K562 (cell line): ENCODE measurements around the gene ELF2. TPM values are rescaled to one million over a fixed set of nuclear protein-coding genes. Genes with fewer than 3 reads are reported as not detected.

Experiments
- ATAC-seq: fragments of 200-7000 bp; cut with Tn5 transposase; 3 replicates; pipeline ENCODE4 v1.9.1; 2020; ENCODE audit warnings: moderate library complexity
- BruUV-seq: library from RNA; stranded (reverse); fragments of 400-500 nt; replicated peaks from 2 replicates; lab custom pipeline; 2021; lab: Mats Ljungman, UMichigan
- CTCF ChIA-PET: fragments of 300-600 bp; formaldehyde crosslinking; extraction: SDS; loops from one replicate; lab custom pipeline; 2021; ENCODE audit warnings: low intra/inter-chr PET ratio; lab: Yijun Ruan, JAX
- POLR2A ChIA-PET: fragments of 300-600, 350-650 bp; sonication (Branson Sonifier 250); formaldehyde crosslinking; extraction: SDS; loops from one replicate; lab custom pipeline; 2021; ENCODE audit warnings: antibody characterized with exemption, inconsistent platforms; lab: Yijun Ruan, JAX
- DNase-seq, 4 experiments: peaks; one replicate each; pipeline versions ENCODE4 v3.0.0 to v3.0.0-alpha.2; 2011 to 2018; ENCODE audit warnings: low spot score in 3 of 4, mixed read lengths in 3 of 4; ENCODE audit errors: extremely low read depth in 1 of 4
- FAIRE-seq: peaks from 2 replicates; lab custom pipeline; 2011; peaks lifted over from hg19 to GRCh38; lab: Jason Lieb, UNC
- H2AFZ ChIP-seq: 2 replicates; pipeline ENCODE4 v1.6.0; 2011; ENCODE audit warnings: low read depth, low read length, control low read depth, inconsistent platforms
- H3K27ac ChIP-seq: fragments of 200-600 bp; 3 replicates; pipeline ENCODE4 v1.8.0; 2011; ENCODE audit warnings: low read depth, mild to moderate bottlenecking, control low read depth, inconsistent platforms, low read length, moderate library complexity, mixed read lengths; ENCODE audit errors: extremely low read depth
- H3K27me3 ChIP-seq, 2 experiments: fragments of 300-600 bp in 1 of 2; 2 replicates in 1 of 2; 3 replicates in 1 of 2; pipeline versions ENCODE4 v1.6.0 to v1.8.0; 2011; ENCODE audit warnings: inconsistent platforms in 2 of 2, low read length in 2 of 2, mild to moderate bottlenecking in 1 of 2, mixed read lengths in 1 of 2, moderate library complexity in 1 of 2; ENCODE audit not compliant: control insufficient read depth in 2 of 2, insufficient read depth in 2 of 2
- H3K36me3 ChIP-seq: fragments of 300-600 bp; 3 replicates; pipeline ENCODE4 v1.8.0; 2011; ENCODE audit warnings: mild to moderate bottlenecking, low read length, inconsistent platforms; ENCODE audit not compliant: control insufficient read depth, insufficient read depth
- H3K4me1 ChIP-seq, 2 experiments: fragments of 200-600 bp in 1 of 2; replicated peaks in 1 of 2; 2 replicates in 1 of 2; 3 replicates in 1 of 2; pipeline versions ENCODE4 v1.5.1 to v1.8.0; 2011; ENCODE audit warnings: inconsistent platforms in 2 of 2, low read length in 2 of 2, mild to moderate bottlenecking in 1 of 2, mixed read lengths in 1 of 2, moderate library complexity in 1 of 2; ENCODE audit not compliant: control insufficient read depth in 2 of 2, insufficient read depth in 2 of 2
- H3K4me2 ChIP-seq: 2 replicates; pipeline ENCODE4 v1.6.1; 2011; ENCODE audit warnings: low read length, control low read depth, inconsistent platforms, mixed read lengths; ENCODE audit not compliant: insufficient read depth
- H3K4me3 ChIP-seq: fragments of 200-600 bp; sonication (generic), shearing (Covaris generic); 2 replicates; pipeline ENCODE4 v1.5.1; 2016; ENCODE audit warnings: control low read depth, inconsistent platforms
- H3K79me2 ChIP-seq: fragments of 200-600 bp; 3 replicates; pipeline ENCODE4 v1.8.0; 2011; ENCODE audit warnings: low read length, inconsistent platforms; ENCODE audit not compliant: control insufficient read depth, insufficient read depth
- H3K9ac ChIP-seq, 2 experiments: 2 replicates each; pipeline versions ENCODE4 v1.6.0 to v1.6.1; 2011; ENCODE audit warnings: low read depth in 2 of 2, low read length in 2 of 2, control low read depth in 1 of 2, inconsistent platforms in 1 of 2, mild to moderate bottlenecking in 1 of 2, mixed read lengths in 1 of 2; ENCODE audit not compliant: insufficient read depth in 1 of 2
- H3K9me1 ChIP-seq: one replicate; pipeline ENCODE4 v1.6.0; 2011; ENCODE audit warnings: inconsistent platforms, mild to moderate bottlenecking, low read length, moderate library complexity; ENCODE audit not compliant: control insufficient read depth, insufficient read depth
- H3K9me3 ChIP-seq: replicated peaks from 2 replicates; pipeline ENCODE4 v1.5.1; 2011; ENCODE audit warnings: low read depth, low read length, inconsistent platforms; ENCODE audit not compliant: control insufficient read depth, insufficient read depth
- H4K20me1 ChIP-seq: replicated peaks from 2 replicates; pipeline ENCODE4 v1.6.1; 2011; ENCODE audit warnings: low read length, inconsistent platforms, mixed read lengths; ENCODE audit not compliant: control insufficient read depth, insufficient read depth
- WGBS: fragments of 100-300 bp; shearing (Covaris generic); methylation state at CpG from one replicate; pipeline ENCODE4 v1.1.6; 2016; ENCODE audit warnings: low coverage, mixed read lengths; ENCODE audit not compliant: insufficient coverage; ENCODE audit errors: missing lambda C conversion rate; 5-methylcytosine and 5-hydroxymethylcytosine counted together
- in situ Hi-C: fragments of 300-500 bp; cut with MboI; formaldehyde crosslinking; loops from 4 replicates; pipeline ENCODE4 v1.15.0; 2018; ENCODE audit warnings: inconsistent platforms, mixed read lengths
- intact Hi-C: fragments of 100-400 bp; cut with micrococcal nuclease; formaldehyde crosslinking; loops from 2 replicates; pipeline ENCODE4 v1.14.2; 2022
- polyA plus RNA-seq, 8 experiments: library from polyadenylated mRNA; depleted of rRNA in 4 of 8; stranded (reverse) in 5 of 8; unstranded in 3 of 8; fragments of >200 nt; fragmentation: Nextera tagmentation in 2 of 8; fragmentation: Illumina TruSeq in 1 of 8; extraction: Ambion mirVana in 2 of 8; extraction: Trizol in 1 of 8; gene quantifications; 2 replicates each; pipeline versions ENCODE4 v1.2.1 to v1.2.3, GENCODE V29; 2011 to 2014; ENCODE audit warnings: inconsistent platforms in 1 of 8, missing spikeins in 1 of 8
- total RNA-seq, 7 experiments: library from RNA; depleted of rRNA in 6 of 7; stranded (reverse); fragments of >200 nt in 6 of 7; fragmentation: Illumina TruSeq in 2 of 7; extraction: Trizol in 2 of 7; gene quantifications; 2 replicates each; pipeline versions ENCODE4 v1.2.1 to v1.2.3, GENCODE V29; 2011 to 2021; ENCODE audit warnings: low replicate concordance in 1 of 7
- TF ChIP-seq, protein P1 (sequence below): fragments of 450-650 bp; IDR thresholded peaks from 2 replicates; pipeline ENCODE4 v1.6.1; 2016; ENCODE audit warnings: mild to moderate bottlenecking, moderate library complexity
- TF ChIP-seq, protein P2 (sequence below), 2 experiments: fragments of 200-800 bp in 1 of 2; sonication (Bioruptor generic) in 1 of 2; sonication (generic) in 1 of 2; formaldehyde crosslinking in 1 of 2; IDR thresholded peaks in 1 of 2; conservative IDR thresholded peaks in 1 of 2; 2 replicates each; pipeline versions ENCODE4 v1.5.0 to v1.6.1; 2016 to 2020; ENCODE audit warnings: missing compliant biosample characterization in 1 of 2, missing genetic modification characterization in 1 of 2, missing genetic modification reagents in 1 of 2
- TF ChIP-seq, protein P3 (sequence below): fragments of 450-650 bp; IDR thresholded peaks from 2 replicates; pipeline ENCODE4 v1.6.1; 2017; ENCODE audit warnings: antibody characterized with exemption, mild to moderate bottlenecking

The ELF2 gene
- total and polyA plus RNA-seq, 9 of the 15 experiments (the other 6 are each of a cell fraction or from before 2014, with no cell fraction given) = 9.4 to 58.7 (median 41.6) TPM

DNA sequence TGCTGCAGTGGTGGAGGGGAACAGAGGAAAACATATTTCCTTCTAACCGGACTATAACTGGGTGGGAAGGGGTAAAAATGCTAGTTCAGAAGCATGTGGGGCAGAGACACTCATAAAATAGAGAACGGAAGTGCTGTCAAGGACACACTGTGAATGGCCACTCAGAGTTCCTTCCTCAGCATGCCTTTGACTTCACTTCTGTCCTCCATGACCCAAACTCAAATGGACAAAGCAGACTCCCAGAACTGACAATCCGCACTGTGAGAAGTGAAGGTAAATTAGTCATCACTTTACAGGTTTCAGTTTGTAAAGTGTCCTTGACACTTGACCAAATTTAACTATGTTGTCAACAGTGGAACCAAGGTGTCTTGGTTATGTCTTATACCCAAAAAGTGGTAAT, 30.2 kb upstream of the ELF2 start:
- Histone ChIP-seq H3K9ac (no peak overlapping the region), H3K4me3 (no peak overlapping the region), H3K4me2 (no peak overlapping the region; the same call in 1 of the 2 replicates), H4K20me1 (no peaks in the 10 kb centered on the region), H3K4me1 (peaks cover 0 to 5% of the 10 kb centered on the region in 2 experiments; a peak in 2 of 5 replicates), H3K79me2 (no peaks in the 10 kb centered on the region), H3K36me3 (no peaks in the 10 kb centered on the region), H2AFZ (peak overlapping the region; percentile 86), H3K9me3 (no peaks in the 10 kb centered on the region), H3K27ac (peak overlapping the region; percentile 34; the same call in 1 of the 3 replicates), H3K27me3 (no peaks in the 10 kb centered on the region), H3K9me1 (no peaks in the 10 kb centered on the region)
- ChIA-PET CTCF (no interaction called here), POLR2A (interaction anchor here (1.2 kb wide), 1 partner anchor 88 kb away, joined by 3 read pairs; no protein-coding TSS in a partner anchor)
- in situ Hi-C loops = no loop called here
- intact Hi-C loops = no loop called here
- no TSS peak for BruUV-seq
- no peak for DNase-seq
- peak; percentile 34 for ATAC-seq
- WGBS = 45% methylated on average over 3 of the region's 3 CpGs
- FAIRE-seq = peak; percentile 44
- TF ChIP-seq, protein P1, sequence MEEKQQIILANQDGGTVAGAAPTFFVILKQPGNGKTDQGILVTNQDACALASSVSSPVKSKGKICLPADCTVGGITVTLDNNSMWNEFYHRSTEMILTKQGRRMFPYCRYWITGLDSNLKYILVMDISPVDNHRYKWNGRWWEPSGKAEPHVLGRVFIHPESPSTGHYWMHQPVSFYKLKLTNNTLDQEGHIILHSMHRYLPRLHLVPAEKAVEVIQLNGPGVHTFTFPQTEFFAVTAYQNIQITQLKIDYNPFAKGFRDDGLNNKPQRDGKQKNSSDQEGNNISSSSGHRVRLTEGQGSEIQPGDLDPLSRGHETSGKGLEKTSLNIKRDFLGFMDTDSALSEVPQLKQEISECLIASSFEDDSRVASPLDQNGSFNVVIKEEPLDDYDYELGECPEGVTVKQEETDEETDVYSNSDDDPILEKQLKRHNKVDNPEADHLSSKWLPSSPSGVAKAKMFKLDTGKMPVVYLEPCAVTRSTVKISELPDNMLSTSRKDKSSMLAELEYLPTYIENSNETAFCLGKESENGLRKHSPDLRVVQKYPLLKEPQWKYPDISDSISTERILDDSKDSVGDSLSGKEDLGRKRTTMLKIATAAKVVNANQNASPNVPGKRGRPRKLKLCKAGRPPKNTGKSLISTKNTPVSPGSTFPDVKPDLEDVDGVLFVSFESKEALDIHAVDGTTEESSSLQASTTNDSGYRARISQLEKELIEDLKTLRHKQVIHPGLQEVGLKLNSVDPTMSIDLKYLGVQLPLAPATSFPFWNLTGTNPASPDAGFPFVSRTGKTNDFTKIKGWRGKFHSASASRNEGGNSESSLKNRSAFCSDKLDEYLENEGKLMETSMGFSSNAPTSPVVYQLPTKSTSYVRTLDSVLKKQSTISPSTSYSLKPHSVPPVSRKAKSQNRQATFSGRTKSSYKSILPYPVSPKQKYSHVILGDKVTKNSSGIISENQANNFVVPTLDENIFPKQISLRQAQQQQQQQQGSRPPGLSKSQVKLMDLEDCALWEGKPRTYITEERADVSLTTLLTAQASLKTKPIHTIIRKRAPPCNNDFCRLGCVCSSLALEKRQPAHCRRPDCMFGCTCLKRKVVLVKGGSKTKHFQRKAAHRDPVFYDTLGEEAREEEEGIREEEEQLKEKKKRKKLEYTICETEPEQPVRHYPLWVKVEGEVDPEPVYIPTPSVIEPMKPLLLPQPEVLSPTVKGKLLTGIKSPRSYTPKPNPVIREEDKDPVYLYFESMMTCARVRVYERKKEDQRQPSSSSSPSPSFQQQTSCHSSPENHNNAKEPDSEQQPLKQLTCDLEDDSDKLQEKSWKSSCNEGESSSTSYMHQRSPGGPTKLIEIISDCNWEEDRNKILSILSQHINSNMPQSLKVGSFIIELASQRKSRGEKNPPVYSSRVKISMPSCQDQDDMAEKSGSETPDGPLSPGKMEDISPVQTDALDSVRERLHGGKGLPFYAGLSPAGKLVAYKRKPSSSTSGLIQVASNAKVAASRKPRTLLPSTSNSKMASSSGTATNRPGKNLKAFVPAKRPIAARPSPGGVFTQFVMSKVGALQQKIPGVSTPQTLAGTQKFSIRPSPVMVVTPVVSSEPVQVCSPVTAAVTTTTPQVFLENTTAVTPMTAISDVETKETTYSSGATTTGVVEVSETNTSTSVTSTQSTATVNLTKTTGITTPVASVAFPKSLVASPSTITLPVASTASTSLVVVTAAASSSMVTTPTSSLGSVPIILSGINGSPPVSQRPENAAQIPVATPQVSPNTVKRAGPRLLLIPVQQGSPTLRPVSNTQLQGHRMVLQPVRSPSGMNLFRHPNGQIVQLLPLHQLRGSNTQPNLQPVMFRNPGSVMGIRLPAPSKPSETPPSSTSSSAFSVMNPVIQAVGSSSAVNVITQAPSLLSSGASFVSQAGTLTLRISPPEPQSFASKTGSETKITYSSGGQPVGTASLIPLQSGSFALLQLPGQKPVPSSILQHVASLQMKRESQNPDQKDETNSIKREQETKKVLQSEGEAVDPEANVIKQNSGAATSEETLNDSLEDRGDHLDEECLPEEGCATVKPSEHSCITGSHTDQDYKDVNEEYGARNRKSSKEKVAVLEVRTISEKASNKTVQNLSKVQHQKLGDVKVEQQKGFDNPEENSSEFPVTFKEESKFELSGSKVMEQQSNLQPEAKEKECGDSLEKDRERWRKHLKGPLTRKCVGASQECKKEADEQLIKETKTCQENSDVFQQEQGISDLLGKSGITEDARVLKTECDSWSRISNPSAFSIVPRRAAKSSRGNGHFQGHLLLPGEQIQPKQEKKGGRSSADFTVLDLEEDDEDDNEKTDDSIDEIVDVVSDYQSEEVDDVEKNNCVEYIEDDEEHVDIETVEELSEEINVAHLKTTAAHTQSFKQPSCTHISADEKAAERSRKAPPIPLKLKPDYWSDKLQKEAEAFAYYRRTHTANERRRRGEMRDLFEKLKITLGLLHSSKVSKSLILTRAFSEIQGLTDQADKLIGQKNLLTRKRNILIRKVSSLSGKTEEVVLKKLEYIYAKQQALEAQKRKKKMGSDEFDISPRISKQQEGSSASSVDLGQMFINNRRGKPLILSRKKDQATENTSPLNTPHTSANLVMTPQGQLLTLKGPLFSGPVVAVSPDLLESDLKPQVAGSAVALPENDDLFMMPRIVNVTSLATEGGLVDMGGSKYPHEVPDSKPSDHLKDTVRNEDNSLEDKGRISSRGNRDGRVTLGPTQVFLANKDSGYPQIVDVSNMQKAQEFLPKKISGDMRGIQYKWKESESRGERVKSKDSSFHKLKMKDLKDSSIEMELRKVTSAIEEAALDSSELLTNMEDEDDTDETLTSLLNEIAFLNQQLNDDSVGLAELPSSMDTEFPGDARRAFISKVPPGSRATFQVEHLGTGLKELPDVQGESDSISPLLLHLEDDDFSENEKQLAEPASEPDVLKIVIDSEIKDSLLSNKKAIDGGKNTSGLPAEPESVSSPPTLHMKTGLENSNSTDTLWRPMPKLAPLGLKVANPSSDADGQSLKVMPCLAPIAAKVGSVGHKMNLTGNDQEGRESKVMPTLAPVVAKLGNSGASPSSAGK = peak; percentile 17; the same call in 1 of the 2 replicates
- TF ChIP-seq, protein P2, sequence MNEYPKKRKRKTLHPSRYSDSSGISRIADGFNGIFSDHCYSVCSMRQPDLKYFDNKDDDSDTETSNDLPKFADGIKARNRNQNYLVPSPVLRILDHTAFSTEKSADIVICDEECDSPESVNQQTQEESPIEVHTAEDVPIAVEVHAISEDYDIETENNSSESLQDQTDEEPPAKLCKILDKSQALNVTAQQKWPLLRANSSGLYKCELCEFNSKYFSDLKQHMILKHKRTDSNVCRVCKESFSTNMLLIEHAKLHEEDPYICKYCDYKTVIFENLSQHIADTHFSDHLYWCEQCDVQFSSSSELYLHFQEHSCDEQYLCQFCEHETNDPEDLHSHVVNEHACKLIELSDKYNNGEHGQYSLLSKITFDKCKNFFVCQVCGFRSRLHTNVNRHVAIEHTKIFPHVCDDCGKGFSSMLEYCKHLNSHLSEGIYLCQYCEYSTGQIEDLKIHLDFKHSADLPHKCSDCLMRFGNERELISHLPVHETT (CRISPR knock-in tag; conservative IDR thresholded peaks at IDR 0.05 in 1 of 2, IDR thresholded peaks at IDR 0.05 in 1 of 2) = 0 out of 4 replicates have a peak, but pooled peaks of 1 of the 2 experiments have one; percentile 34
- TF ChIP-seq, protein P3, sequence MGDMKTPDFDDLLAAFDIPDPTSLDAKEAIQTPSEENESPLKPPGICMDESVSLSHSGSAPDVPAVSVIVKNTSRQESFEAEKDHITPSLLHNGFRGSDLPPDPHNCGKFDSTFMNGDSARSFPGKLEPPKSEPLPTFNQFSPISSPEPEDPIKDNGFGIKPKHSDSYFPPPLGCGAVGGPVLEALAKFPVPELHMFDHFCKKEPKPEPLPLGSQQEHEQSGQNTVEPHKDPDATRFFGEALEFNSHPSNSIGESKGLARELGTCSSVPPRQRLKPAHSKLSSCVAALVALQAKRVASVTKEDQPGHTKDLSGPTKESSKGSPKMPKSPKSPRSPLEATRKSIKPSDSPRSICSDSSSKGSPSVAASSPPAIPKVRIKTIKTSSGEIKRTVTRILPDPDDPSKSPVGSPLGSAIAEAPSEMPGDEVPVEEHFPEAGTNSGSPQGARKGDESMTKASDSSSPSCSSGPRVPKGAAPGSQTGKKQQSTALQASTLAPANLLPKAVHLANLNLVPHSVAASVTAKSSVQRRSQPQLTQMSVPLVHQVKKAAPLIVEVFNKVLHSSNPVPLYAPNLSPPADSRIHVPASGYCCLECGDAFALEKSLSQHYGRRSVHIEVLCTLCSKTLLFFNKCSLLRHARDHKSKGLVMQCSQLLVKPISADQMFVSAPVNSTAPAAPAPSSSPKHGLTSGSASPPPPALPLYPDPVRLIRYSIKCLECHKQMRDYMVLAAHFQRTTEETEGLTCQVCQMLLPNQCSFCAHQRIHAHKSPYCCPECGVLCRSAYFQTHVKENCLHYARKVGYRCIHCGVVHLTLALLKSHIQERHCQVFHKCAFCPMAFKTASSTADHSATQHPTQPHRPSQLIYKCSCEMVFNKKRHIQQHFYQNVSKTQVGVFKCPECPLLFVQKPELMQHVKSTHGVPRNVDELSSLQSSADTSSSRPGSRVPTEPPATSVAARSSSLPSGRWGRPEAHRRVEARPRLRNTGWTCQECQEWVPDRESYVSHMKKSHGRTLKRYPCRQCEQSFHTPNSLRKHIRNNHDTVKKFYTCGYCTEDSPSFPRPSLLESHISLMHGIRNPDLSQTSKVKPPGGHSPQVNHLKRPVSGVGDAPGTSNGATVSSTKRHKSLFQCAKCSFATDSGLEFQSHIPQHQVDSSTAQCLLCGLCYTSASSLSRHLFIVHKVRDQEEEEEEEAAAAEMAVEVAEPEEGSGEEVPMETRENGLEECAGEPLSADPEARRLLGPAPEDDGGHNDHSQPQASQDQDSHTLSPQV = peak; percentile 62
